Loucy (cell line): Measurements from ENCODE around the gene EML3.
A peak's percentile ranks its signal among the peaks of the same experiment; 100 is the strongest.
"Not testable (repeated sequence)": the region's sequence is repeated elsewhere in the genome, so short reads cannot be mapped to it uniquely, and the experiment has no call there.

Source experiments
- H2AFZ ChIP-seq: fragments of 200-600 bp; sonication (generic); 2 replicates; pipeline ENCODE4 v1.6.0; 2016; ENCODE audit warnings: antibody characterized with exemption, mild to moderate bottlenecking, low read length, moderate library complexity
- H3F3A ChIP-seq: fragments of 200-600 bp; 2 replicates; pipeline ENCODE4 v1.6.0; 2016; ENCODE audit warnings: antibody characterized with exemption, low read depth, mild to moderate bottlenecking
- H3K27me3 ChIP-seq: fragments of 200-600 bp; sonication (generic); 2 replicates; pipeline ENCODE4 v1.6.1; 2014; ENCODE audit warnings: low read length, mild to moderate bottlenecking; ENCODE audit not compliant: insufficient read depth, poor library complexity, severe bottlenecking
- H3K36me3 ChIP-seq: fragments of 200-600 bp; sonication (generic); 2 replicates; pipeline ENCODE4 v1.6.1; 2016; ENCODE audit warnings: low read length; ENCODE audit not compliant: insufficient read depth
- H3K4me1 ChIP-seq: fragments of 200-600 bp; sonication (generic); 2 replicates; pipeline ENCODE4 v1.5.1; 2014; ENCODE audit warnings: low read length, mild to moderate bottlenecking; ENCODE audit not compliant: insufficient read depth, poor library complexity, severe bottlenecking
- H3K4me2 ChIP-seq: fragments of 200-600 bp; sonication (generic); 2 replicates; pipeline ENCODE4 v1.6.0; 2014; ENCODE audit warnings: antibody characterized with exemption, low read length, low read depth, mild to moderate bottlenecking; ENCODE audit not compliant: poor library complexity, severe bottlenecking
- H3K4me3 ChIP-seq: fragments of 200-600 bp; sonication (generic); 2 replicates; pipeline ENCODE4 v1.5.1; 2014; ENCODE audit warnings: low read length, mild to moderate bottlenecking, mixed read lengths; ENCODE audit not compliant: poor library complexity, severe bottlenecking
- H3K79me2 ChIP-seq: fragments of 200-600 bp; sonication (generic); 2 replicates; pipeline ENCODE4 v1.6.1; 2014; ENCODE audit warnings: low read length; ENCODE audit not compliant: insufficient read depth
- H3K9ac ChIP-seq: fragments of 200-600 bp; sonication (generic); 2 replicates; pipeline ENCODE4 v1.6.0; 2014; ENCODE audit warnings: mild to moderate bottlenecking, low read depth, low read length, moderate library complexity; ENCODE audit not compliant: poor library complexity, severe bottlenecking
- H3K9me2 ChIP-seq: fragments of 200-600 bp; sonication (generic); replicated peaks from 2 replicates; pipeline ENCODE4 v1.6.1; 2016; ENCODE audit warnings: low read depth, low read length, mixed read lengths
- H3K9me3 ChIP-seq: fragments of 200-600 bp; sonication (generic); 2 replicates; pipeline ENCODE4 v1.6.1; 2014; ENCODE audit warnings: mild to moderate bottlenecking, antibody characterized with exemption, low read length, low read depth; ENCODE audit not compliant: insufficient read depth
- H4K20me1 ChIP-seq: fragments of 200-600 bp; sonication (generic); 2 replicates; pipeline ENCODE4 v1.6.0; 2014; ENCODE audit warnings: antibody characterized with exemption, low read length, mild to moderate bottlenecking; ENCODE audit not compliant: insufficient read depth, poor library complexity, severe bottlenecking
- CTCF ChIP-seq: fragments of 200-600 bp; sonication (generic); conservative IDR thresholded peaks from 2 replicates; pipeline ENCODE4 v1.5.1; 2014; ENCODE audit warnings: mild to moderate bottlenecking, antibody characterized with exemption, low read length
- EZH2phosphoT487 ChIP-seq: fragments of 200-600 bp; IDR thresholded peaks from 2 replicates; pipeline ENCODE4 v1.6.1; 2018; ENCODE audit warnings: antibody characterized with exemption, mild to moderate bottlenecking, moderate library complexity, borderline replicate concordance

EML3 gene

GRCh38 chr11:62573592-62574362, 38.8 kb downstream of the EML3 start, which contains the start of gene EEF1G:
Gene EEF1G (minus strand): TSS chr11:62573891. CDS start chr11:62573842, 49 bp downstream.
- Histone ChIP-seq H3K4me3 (peak within 1 kb of the TSS; percentile 100), H3K4me2 (peak within 1 kb of the TSS; percentile 93), H4K20me1 (peaks cover 45% of the 10 kb centered on the region), H3K36me3 (peaks cover 54% of the 10 kb centered on the region; the same call in 1 of the 2 replicates), H3K4me1 (peaks cover 45% of the 10 kb centered on the region), H3K9me3 (no peaks in the 10 kb centered on the region), H3K9me2 (no peaks in the 10 kb centered on the region), H3K9ac (peak within 1 kb of the TSS; percentile 92), H3K27me3 (peaks cover 7% of the 10 kb centered on the region), H3F3A (no peaks in the 10 kb centered on the region), H3K79me2 (peaks cover 61% of the 10 kb centered on the region), H2AFZ (peak within 1 kb of the TSS; percentile 94)
- TF ChIP-seq EZH2phosphoT487 (no peak), CTCF (no peak)

GRCh38 chr11:62573006-62573591, 39.5 kb downstream of the EML3 start:
- H3K9me3 ChIP-seq = no peaks in the 10 kb centered on the region
- peaks cover 51% of the 10 kb centered on the region; the same call in 1 of the 2 replicates for H3K36me3 ChIP-seq
- H3F3A ChIP-seq = no peaks in the 10 kb centered on the region
- peaks cover 45% of the 10 kb centered on the region for H3K4me1 ChIP-seq
- no peaks in the 10 kb centered on the region for H3K9me2 ChIP-seq
- peaks cover 7% of the 10 kb centered on the region for H3K27me3 ChIP-seq
- H3K79me2 ChIP-seq = peaks cover 67% of the 10 kb centered on the region
- peak overlapping the region; percentile 92 for H3K9ac ChIP-seq
- peak overlapping the region; percentile 100 for H3K4me3 ChIP-seq
- H2AFZ ChIP-seq = peak overlapping the region; percentile 72
- TF ChIP-seq EZH2phosphoT487 (no peak), CTCF (no peak)
- H4K20me1 ChIP-seq = peaks cover 51% of the 10 kb centered on the region
- peak overlapping the region; percentile 88 for H3K4me2 ChIP-seq

GRCh38 chr11:62572431-62572830, 40.1 kb downstream of the EML3 start:
- H3K4me1 ChIP-seq = peaks cover 49% of the 10 kb centered on the region
- no peak overlapping the region for H2AFZ ChIP-seq
- peaks cover 7% of the 10 kb centered on the region for H3K27me3 ChIP-seq
- H3K4me2 ChIP-seq = peak overlapping the region; percentile 88
- H3K9me3 ChIP-seq = no peaks in the 10 kb centered on the region
- no peaks in the 10 kb centered on the region for H3K9me2 ChIP-seq
- peaks cover 73% of the 10 kb centered on the region for H3K79me2 ChIP-seq
- TF ChIP-seq CTCF (no peak), EZH2phosphoT487 (no peak)
- H3K9ac ChIP-seq = peak overlapping the region; percentile 92
- peak overlapping the region; percentile 100 for H3K4me3 ChIP-seq
- peaks cover 56% of the 10 kb centered on the region for H4K20me1 ChIP-seq
- H3F3A ChIP-seq = no peaks in the 10 kb centered on the region
- H3K36me3 ChIP-seq = peaks cover 54% of the 10 kb centered on the region; the same call in 1 of the 2 replicates

GRCh38 chr11:62571493-62571892, 41.1 kb downstream of the EML3 start:
- Histone ChIP-seq H3K4me2 (peak overlapping the region; percentile 88), H3K79me2 (peaks cover 82% of the 10 kb centered on the region), H3K9ac (peak overlapping the region; percentile 92), H3K4me3 (peak overlapping the region; percentile 100), H4K20me1 (peaks cover 64% of the 10 kb centered on the region), H3K36me3 (peaks cover 54% of the 10 kb centered on the region; the same call in 1 of the 2 replicates), H3K4me1 (peaks cover 57% of the 10 kb centered on the region)
- H3K27me3 ChIP-seq, H2AFZ ChIP-seq, H3K9me3 ChIP-seq, H3K9me2 ChIP-seq, H3F3A ChIP-seq: not testable (repeated sequence)

GRCh38 chr11:62570903-62571302, 41.7 kb downstream of the EML3 start:
- not testable (repeated sequence) for H3F3A ChIP-seq, H2AFZ ChIP-seq, H3K9me3 ChIP-seq, H3K9me2 ChIP-seq, H3K27me3 ChIP-seq
- peaks cover 63% of the 10 kb centered on the region for H3K4me1 ChIP-seq
- H3K4me3 ChIP-seq = peak overlapping the region; percentile 100
- H3K36me3 ChIP-seq = peaks cover 54% of the 10 kb centered on the region; the same call in 1 of the 2 replicates
- H4K20me1 ChIP-seq = peaks cover 70% of the 10 kb centered on the region
- H3K79me2 ChIP-seq = peaks cover 88% of the 10 kb centered on the region
- H3K9ac ChIP-seq = peak overlapping the region; percentile 92
- H3K4me2 ChIP-seq = peak overlapping the region; percentile 88
